Measurements from ENCODE around the gene ARHGEF19. TPM values are rescaled to one million over a fixed set of nuclear protein-coding genes. Genes with fewer than 3 reads are reported as not detected.

ARHGEF19 gene
- total and polyA plus RNA-seq, 2 of the 13 experiments (the other 11 are each of a cell fraction or from before 2014, with no cell fraction given) = 1.7 to 1.8 TPM

GRCh38 chr1:16206547-16207317, 5.7 kb downstream of the ARHGEF19 start (continued):
- peak; percentile 43; the same call in 1 of the 2 replicates for TF ChIP-seq ZNF12 (CRISPR knock-in tag; IDR thresholded peaks at IDR 0.05)
- peak; percentile 36; the same call in 1 of the 2 replicates for TF ChIP-seq ZFP91 (CRISPR knock-in tag; IDR thresholded peaks at IDR 0.05; ENCODE audit: borderline replicate concordance)
- TF ChIP-seq ZNF329 (CRISPR knock-in tag; IDR thresholded peaks at IDR 0.05; ENCODE audit: low read depth) = 0 out of 2 replicates have a peak, but pooled peaks have one; percentile 62
- TF ChIP-seq ZNF280B (CRISPR knock-in tag; IDR thresholded peaks at IDR 0.05; ENCODE audit: borderline replicate concordance) = peak; percentile 89
- no peak for TF ChIP-seq AHR (CRISPR knock-in tag; IDR thresholded peaks at IDR 0.05)
- TF ChIP-seq NFRKB (IDR thresholded peaks at IDR 0.05) = no peak
- TF ChIP-seq ZNF225 (CRISPR knock-in tag; IDR thresholded peaks at IDR 0.05) = peak; percentile 66; the same call in 1 of the 2 replicates
- peak; percentile 67; the same call in 1 of the 2 replicates for TF ChIP-seq KDM1A (CRISPR knock-in tag; IDR thresholded peaks at IDR 0.05)
- no peak for TF ChIP-seq ZFP62 (CRISPR knock-in tag; IDR thresholded peaks at IDR 0.05)
- TF ChIP-seq MYC (CRISPR knock-in tag; IDR thresholded peaks at IDR 0.05; ENCODE audit: borderline replicate concordance) = peak; percentile 82
- peak; percentile 26; the same call in 1 of the 2 replicates for TF ChIP-seq CSRNP1 (CRISPR knock-in tag; IDR thresholded peaks at IDR 0.05)
- peak; percentile 52; the same call in 1 of the 3 replicates for TF ChIP-seq MXI1 (IDR thresholded peaks at IDR 0.05; ENCODE audit: borderline replicate concordance, low read depth, low read length)
- TF ChIP-seq KDM4B (CRISPR knock-in tag; IDR thresholded peaks at IDR 0.05) = no peak
- peak; percentile 56; the same call in 1 of the 2 replicates for TF ChIP-seq ZNF431 (CRISPR knock-in tag; IDR thresholded peaks at IDR 0.05; ENCODE audit: borderline replicate concordance, low read depth)
- TF ChIP-seq ZNF343 (CRISPR knock-in tag; IDR thresholded peaks at IDR 0.05) = 0 out of 2 replicates have a peak, but pooled peaks have one; percentile 41
- no peak for TF ChIP-seq ARNTL (CRISPR knock-in tag; IDR thresholded peaks at IDR 0.05)
- no peak for TF ChIP-seq HIC2 (CRISPR knock-in tag; IDR thresholded peaks at IDR 0.05; ENCODE audit: low read depth)
- TF ChIP-seq SPEN (CRISPR knock-in tag; IDR thresholded peaks at IDR 0.05; ENCODE audit: low read depth) = no peak
- no peak for TF ChIP-seq TP53 (CRISPR knock-in tag; conservative IDR thresholded peaks at IDR 0.05)
- no peak for TF ChIP-seq THYN1 (CRISPR knock-in tag; IDR thresholded peaks at IDR 0.05; ENCODE audit: borderline replicate concordance, low read depth)
- TF ChIP-seq ZNF3 (CRISPR knock-in tag; IDR thresholded peaks at IDR 0.05) = no peak
- TF ChIP-seq FIP1L1 (IDR thresholded peaks at IDR 0.05; ENCODE audit: borderline replicate concordance, insufficient read depth, low read depth, low read length) = no peak

Data from HepG2 (cell line).